Measurements from ENCODE around the gene ZNF611.
"Not testable (repeated sequence)": the region's sequence is repeated elsewhere in the genome, so short reads cannot be mapped to it uniquely, and the experiment has no call there.

Gene ZNF611

GRCh38 chr19:52715902-52716301 lies 18.9 kb downstream of the ZNF611 start:
- not testable (repeated sequence) for DNase-seq

GRCh38 chr19:52715330-52715729 lies 19.5 kb downstream of the ZNF611 start:
- DNase-seq: not testable (repeated sequence)

- DNase-seq: not testable (repeated sequence)
These were observed 21.8 kb downstream of the ZNF611 start for GRCh38 chr19:52713051-52713450.

GRCh38 chr19:52711661-52712060 lies 23.2 kb downstream of the ZNF611 start:
- DNase-seq: not testable (repeated sequence)

GRCh38 chr19:52710538-52710937 lies 24.3 kb downstream of the ZNF611 start:
- DNase-seq: no peak

- DNase-seq: not testable (repeated sequence)
These were observed 29.2 kb downstream of the ZNF611 start for GRCh38 chr19:52705615-52706014.

- DNase-seq: no peak
These were observed 30.9 kb downstream of the ZNF611 start for GRCh38 chr19:52703917-52704316.

GRCh38 chr19:52700673-52701072 lies 34.2 kb downstream of the ZNF611 start:
- no peak for DNase-seq

- DNase-seq: not testable (repeated sequence)
These were observed 35.3 kb downstream of the ZNF611 start for GRCh38 chr19:52699555-52699954.

GRCh38 chr19:52695996-52696395 lies 38.8 kb downstream of the ZNF611 start:
- no peak for DNase-seq

- no peak for DNase-seq
These were observed 39.9 kb downstream of the ZNF611 start for GRCh38 chr19:52694921-52695320.

- not testable (repeated sequence) for DNase-seq
These were observed 40.6 kb downstream of the ZNF611 start for GRCh38 chr19:52694281-52694680.

- DNase-seq: no peak
These were observed 42.3 kb downstream of the ZNF611 start for GRCh38 chr19:52692431-52693008.

- no peak for DNase-seq
These were observed 43.1 kb downstream of the ZNF611 start for GRCh38 chr19:52691737-52692136.

- no peak for DNase-seq
These were observed 43.6 kb downstream of the ZNF611 start for GRCh38 chr19:52691215-52691610.

GRCh38 chr19:52690369-52691214 lies 44.3 kb downstream of the ZNF611 start:
- DNase-seq: no peak

GRCh38 chr19:52689843-52690368 lies 44.9 kb downstream of the ZNF611 start:
- no peak for DNase-seq

- DNase-seq: not testable (repeated sequence)
These were observed 45.7 kb downstream of the ZNF611 start for GRCh38 chr19:52688925-52689796.

GRCh38 chr19:52688335-52688734 lies 46.5 kb downstream of the ZNF611 start:
- no peak for DNase-seq

GRCh38 chr19:52687684-52688083 lies 47.2 kb downstream of the ZNF611 start:
- no peak for DNase-seq

- no peak for DNase-seq
These were observed 49.0 kb downstream of the ZNF611 start for GRCh38 chr19:52685811-52686210.

- DNase-seq: not testable (repeated sequence)
These were observed 53.6 kb downstream of the ZNF611 start for GRCh38 chr19:52681216-52681615.

- DNase-seq: no peak
These were observed 55.2 kb downstream of the ZNF611 start for GRCh38 chr19:52679598-52679997.
